Trophoblast cell (in vitro differentiated cells and primary cell): Measurements from ENCODE around the gene SLC12A9.

ENCODE experiments used
- DNase-seq, 2 donors: peaks; one replicate each; pipeline ENCODE4 v3.0.0-alpha.2; 2016
- H2AFZ ChIP-seq: 2 replicates; pipeline ENCODE4 v1.6.1; 2013; ENCODE audit warnings: low read length, moderate library complexity, mild to moderate bottlenecking; ENCODE audit not compliant: insufficient read depth, poor library complexity
- H2AK5ac ChIP-seq: 2 replicates; pipeline ENCODE4 v1.6.1; 2013; ENCODE audit warnings: mild to moderate bottlenecking, low read length
- H2BK120ac ChIP-seq: 2 replicates; pipeline ENCODE4 v1.6.1; 2013; ENCODE audit warnings: low read length, mild to moderate bottlenecking, moderate library complexity; ENCODE audit not compliant: insufficient read depth, poor library complexity
- H2BK12ac ChIP-seq: 2 replicates; pipeline ENCODE4 v1.6.1; 2013; ENCODE audit warnings: mild to moderate bottlenecking, low read length, moderate library complexity
- H2BK5ac ChIP-seq: 2 replicates; pipeline ENCODE4 v1.6.1; 2013; ENCODE audit warnings: low read length, low read depth, moderate library complexity, mild to moderate bottlenecking; ENCODE audit not compliant: poor library complexity
- H3K14ac ChIP-seq: 2 replicates; pipeline ENCODE4 v1.6.1; 2013; ENCODE audit warnings: mild to moderate bottlenecking, low read length
- H3K18ac ChIP-seq: 2 replicates; pipeline ENCODE4 v1.6.1; 2013; ENCODE audit warnings: mild to moderate bottlenecking, low read length
- H3K23ac ChIP-seq: 2 replicates; pipeline ENCODE4 v1.6.1; 2013; ENCODE audit warnings: low read length
- H3K27ac ChIP-seq: 2 replicates; pipeline ENCODE4 v1.5.1; 2013; ENCODE audit warnings: low read depth, mild to moderate bottlenecking, inconsistent platforms, low read length, moderate library complexity
- H3K27me3 ChIP-seq: 2 replicates; pipeline ENCODE4 v1.6.1; 2013; ENCODE audit warnings: inconsistent platforms, mild to moderate bottlenecking, low read length, moderate library complexity; ENCODE audit not compliant: insufficient read depth
- H3K36me3 ChIP-seq, 2 experiments: 1 replicate in 1 of 2; 2 replicates in 1 of 2; pipeline ENCODE4 v1.6.1; 2013; ENCODE audit warnings: low read length in 2 of 2, mild to moderate bottlenecking in 2 of 2, moderate library complexity in 1 of 2; ENCODE audit not compliant: insufficient read depth in 2 of 2, control insufficient read depth in 1 of 2
- H3K4ac ChIP-seq: 2 replicates; pipeline ENCODE4 v1.6.1; 2013; ENCODE audit warnings: low read depth, mild to moderate bottlenecking, low read length, moderate library complexity
- H3K4me1 ChIP-seq, 2 experiments: 1 replicate in 1 of 2; 2 replicates in 1 of 2; pipeline ENCODE4 v1.6.1; 2013; ENCODE audit warnings: low read length in 2 of 2, mild to moderate bottlenecking in 2 of 2, moderate library complexity in 1 of 2; ENCODE audit not compliant: insufficient read depth in 2 of 2, control insufficient read depth in 1 of 2
- H3K4me2 ChIP-seq: 2 replicates; pipeline ENCODE4 v1.6.1; 2013; ENCODE audit warnings: inconsistent platforms, mild to moderate bottlenecking, low read length, moderate library complexity
- H3K4me3 ChIP-seq: 2 replicates; pipeline ENCODE4 v1.5.1; 2013; ENCODE audit warnings: mild to moderate bottlenecking, low read depth, low read length, inconsistent platforms
- H3K79me1 ChIP-seq: one replicate; pipeline ENCODE4 v1.6.1; 2013; ENCODE audit warnings: low read length
- H3K79me2 ChIP-seq: 2 replicates; pipeline ENCODE4 v1.6.1; 2013; ENCODE audit warnings: low read length, mild to moderate bottlenecking; ENCODE audit not compliant: control insufficient read depth, insufficient read depth, poor library complexity
- H3K9ac ChIP-seq: 2 replicates; pipeline ENCODE4 v1.6.1; 2013; ENCODE audit warnings: mild to moderate bottlenecking, low read length
- H3K9me3 ChIP-seq: 2 replicates; pipeline ENCODE4 v1.6.1; 2013; ENCODE audit warnings: low read depth, mild to moderate bottlenecking, control low read depth, inconsistent platforms, low read length; ENCODE audit not compliant: insufficient read depth
- H4K12ac ChIP-seq: 2 replicates; pipeline ENCODE4 v1.6.1; 2013; ENCODE audit warnings: low read depth, mild to moderate bottlenecking, low read length, moderate library complexity
- H4K8ac ChIP-seq: 2 replicates; pipeline ENCODE4 v1.6.1; 2013; ENCODE audit warnings: low read depth, mild to moderate bottlenecking, low read length, moderate library complexity
- H4K91ac ChIP-seq: one replicate; pipeline ENCODE4 v1.6.1; 2013; ENCODE audit warnings: low read depth, mild to moderate bottlenecking, low read length, moderate library complexity
- WGBS: extraction: QIAGEN DNeasy Blood & Tissue Kit; methylation state at CpG from one replicate; pipeline ENCODE4 v1.1.7; 2013; ENCODE audit warnings: missing lambda C conversion rate; ENCODE audit not compliant: insufficient read length, insufficient coverage; ENCODE audit errors: extremely low coverage; 5-methylcytosine and 5-hydroxymethylcytosine counted together

SLC12A9 gene

DNA sequence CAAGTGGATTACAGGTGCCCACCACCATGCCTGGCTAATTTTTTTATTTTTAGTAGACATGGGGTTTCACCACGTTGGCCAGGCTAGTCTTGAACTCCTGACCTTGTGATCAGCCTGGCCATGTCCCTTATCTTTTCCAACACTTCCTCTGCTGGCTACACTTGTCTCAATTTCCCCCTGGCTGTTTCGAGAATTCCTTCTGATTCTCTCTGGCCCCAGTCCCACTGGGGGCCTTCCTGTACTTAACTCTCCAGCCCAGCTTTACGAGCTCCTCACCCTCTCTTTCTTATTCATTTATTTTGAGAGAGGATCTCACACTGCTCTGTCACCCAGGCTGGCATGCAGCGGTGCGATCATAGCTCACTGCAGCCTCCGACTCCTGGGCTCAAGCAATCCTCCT lies 33.7 kb upstream of the SLC12A9 start:
- whole genome bisulfite sequencing = no CpG with 5 or more reads among the region's 6 CpGs

DNA sequence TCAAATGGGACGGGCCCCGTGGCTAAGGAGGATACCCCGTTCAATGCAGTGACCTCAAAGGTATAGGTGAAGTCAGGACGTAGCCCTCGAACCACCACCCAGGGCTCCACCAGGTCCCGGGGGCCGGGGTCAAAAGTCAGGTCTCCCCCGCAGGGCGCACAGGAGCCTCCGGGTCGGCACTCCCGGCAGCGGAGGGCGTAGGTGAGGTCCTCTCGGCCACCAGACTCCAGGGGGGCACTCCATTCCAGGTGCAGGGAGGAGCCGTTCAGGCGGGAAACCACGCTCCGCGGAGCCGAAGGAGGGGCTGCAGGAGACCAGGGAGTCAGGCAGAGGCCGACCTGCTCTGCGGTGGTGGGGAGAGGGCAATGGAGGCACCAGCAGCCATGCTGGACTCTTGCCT lies 32.9 kb upstream of the SLC12A9 start:
- Histone ChIP-seq H3K14ac (no peak overlapping the region), H3K79me1 (peaks cover 3% of the 10 kb centered on the region), H3K4me2 (no peak overlapping the region), H3K4ac (no peak overlapping the region), H2BK12ac (no peak overlapping the region), H3K23ac (no peak overlapping the region), H2BK120ac (no peak overlapping the region), H3K27me3 (no peaks in the 10 kb centered on the region), H4K91ac (no peak overlapping the region), H4K8ac (no peak overlapping the region), H3K9ac (no peak overlapping the region), H2AFZ (no peak overlapping the region), H3K27ac (no peak overlapping the region), H2AK5ac (no peak overlapping the region), H3K18ac (peak overlapping the region; percentile 55), H3K4me1 (peaks cover 0 to under 1% of the 10 kb centered on the region in 2 experiments), H3K79me2 (peaks cover under 1% of the 10 kb centered on the region), H4K12ac (no peak overlapping the region), H3K36me3 (peaks cover 90 to 91% of the 10 kb centered on the region in 2 experiments), H3K9me3 (no peaks in the 10 kb centered on the region), H2BK5ac (no peak overlapping the region), H3K4me3 (no peak overlapping the region)
- no peak for DNase-seq
- WGBS = no CpG with 5 or more reads among the region's 23 CpGs

More for the DNA sequence above, 33.7 kb upstream of the SLC12A9 start:
- H3K79me1 ChIP-seq = peaks cover 4% of the 10 kb centered on the region
- H3K9me3 ChIP-seq = no peaks in the 10 kb centered on the region
- H2AFZ ChIP-seq = no peak overlapping the region
- H3K4me2 ChIP-seq = no peak overlapping the region
- H3K4ac ChIP-seq = no peak overlapping the region
- no peak overlapping the region for H4K12ac ChIP-seq
- H4K8ac ChIP-seq = no peak overlapping the region
- H3K23ac ChIP-seq = no peak overlapping the region
- no peak overlapping the region for H3K18ac ChIP-seq
- no peak overlapping the region for H2BK12ac ChIP-seq
- H3K4me3 ChIP-seq = no peak overlapping the region
- H3K14ac ChIP-seq = no peak overlapping the region
- H3K4me1 ChIP-seq = no peaks in the 10 kb centered on the region
- no peak for DNase-seq
- H3K27me3 ChIP-seq = no peaks in the 10 kb centered on the region
- H3K9ac ChIP-seq = no peak overlapping the region
- no peak overlapping the region for H4K91ac ChIP-seq
- H2AK5ac ChIP-seq = no peak overlapping the region
- H3K36me3 ChIP-seq = peaks cover 89 to 90% of the 10 kb centered on the region in 2 experiments
- no peak overlapping the region for H3K27ac ChIP-seq
- H2BK120ac ChIP-seq = no peak overlapping the region
- no peak overlapping the region for H2BK5ac ChIP-seq
- H3K79me2 ChIP-seq = no peaks in the 10 kb centered on the region

DNA sequence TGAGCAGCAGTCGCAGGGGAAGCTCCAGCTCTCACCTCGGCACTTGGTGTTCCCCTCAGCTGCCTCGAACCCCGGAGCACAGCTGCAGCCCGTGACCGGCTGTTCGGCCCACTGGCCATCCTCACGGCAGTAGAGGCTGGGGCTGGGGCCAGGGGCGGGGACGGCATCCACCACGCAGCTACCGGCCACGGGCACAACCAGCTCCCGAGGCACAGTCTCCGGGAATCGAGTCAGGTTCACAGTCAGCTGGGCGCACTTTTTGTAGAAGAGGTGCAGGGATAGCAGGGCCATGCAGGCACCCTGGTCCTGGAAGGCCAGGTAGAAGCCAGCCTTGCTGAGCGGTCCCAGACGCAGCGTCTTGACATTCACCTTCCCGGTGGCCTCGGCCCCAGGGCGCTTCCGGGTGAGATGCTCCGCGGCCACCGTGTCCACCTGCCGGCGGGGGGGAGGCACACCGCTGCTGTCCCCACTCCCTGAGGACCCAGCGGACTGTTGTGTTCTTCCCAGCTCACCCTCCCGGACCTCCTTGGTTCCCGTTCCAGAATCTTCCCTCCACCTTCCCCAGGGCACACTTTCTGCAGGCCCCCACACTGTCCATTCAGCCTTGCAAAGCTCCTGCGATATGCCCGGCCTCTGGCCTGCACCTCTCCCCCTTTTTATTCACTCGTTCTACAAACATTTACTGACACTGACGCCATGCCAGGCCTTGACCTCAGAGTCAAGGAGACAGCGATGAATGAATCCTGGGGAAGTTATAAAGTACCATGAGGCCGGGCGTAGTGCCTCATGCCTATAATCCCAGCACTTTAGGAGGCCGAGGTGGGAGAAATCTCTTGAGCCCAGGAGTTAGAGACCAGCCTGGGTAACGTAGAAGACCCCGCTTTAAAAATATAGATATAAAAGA lies 30.0 kb upstream of the SLC12A9 start:
- no peak overlapping the region for H4K12ac ChIP-seq
- H3K27me3 ChIP-seq = no peaks in the 10 kb centered on the region
- H2AFZ ChIP-seq = no peak overlapping the region
- H2BK5ac ChIP-seq = no peak overlapping the region
- H4K91ac ChIP-seq = no peak overlapping the region
- no peak overlapping the region for H3K4ac ChIP-seq
- WGBS = no CpG with 5 or more reads among the region's 43 CpGs
- no peak overlapping the region for H2BK12ac ChIP-seq
- H3K27ac ChIP-seq = no peak overlapping the region
- H2BK120ac ChIP-seq = no peak overlapping the region
- no peak overlapping the region for H3K14ac ChIP-seq
- no peak for DNase-seq
- H3K4me2 ChIP-seq = no peak overlapping the region
- no peak overlapping the region for H3K4me3 ChIP-seq
- no peak overlapping the region for H4K8ac ChIP-seq
- no peaks in the 10 kb centered on the region for H3K9me3 ChIP-seq
- peaks cover 10 to 14% of the 10 kb centered on the region in 2 experiments for H3K4me1 ChIP-seq
- peaks cover 24% of the 10 kb centered on the region for H3K79me2 ChIP-seq
- H3K79me1 ChIP-seq = peaks cover 18% of the 10 kb centered on the region
- H3K36me3 ChIP-seq = peaks cover 65 to 69% of the 10 kb centered on the region in 2 experiments
- H3K18ac ChIP-seq = no peak overlapping the region
- H2AK5ac ChIP-seq = no peak overlapping the region
- H3K23ac ChIP-seq = no peak overlapping the region
- no peak overlapping the region for H3K9ac ChIP-seq

GRCh38 chr7:100823140-100823525 lies 29.4 kb upstream of the SLC12A9 start:
- no peak overlapping the region for H3K4ac ChIP-seq
- H4K12ac ChIP-seq = no peak overlapping the region
- H3K36me3 ChIP-seq = peaks cover 61 to 63% of the 10 kb centered on the region in 2 experiments
- H3K4me1 ChIP-seq = peaks cover 10 to 14% of the 10 kb centered on the region in 2 experiments
- H3K14ac ChIP-seq = no peak overlapping the region
- H3K27ac ChIP-seq = no peak overlapping the region
- peaks cover 29% of the 10 kb centered on the region for H3K79me2 ChIP-seq
- H3K4me3 ChIP-seq = no peak overlapping the region
- peaks cover 24% of the 10 kb centered on the region for H3K79me1 ChIP-seq
- no peak overlapping the region for H2BK120ac ChIP-seq
- no peak overlapping the region for H2BK5ac ChIP-seq
- H4K91ac ChIP-seq = no peak overlapping the region
- H3K9ac ChIP-seq = no peak overlapping the region
- H2AFZ ChIP-seq = no peak overlapping the region
- H3K4me2 ChIP-seq = no peak overlapping the region
- H2AK5ac ChIP-seq = no peak overlapping the region
- no peak overlapping the region for H2BK12ac ChIP-seq
- no peaks in the 10 kb centered on the region for H3K27me3 ChIP-seq
- H3K18ac ChIP-seq = peak overlapping the region; percentile 11
- WGBS = no CpG with 5 or more reads among the region's 7 CpGs
- no peak for DNase-seq
- H4K8ac ChIP-seq = no peak overlapping the region
- no peak overlapping the region for H3K23ac ChIP-seq
- H3K9me3 ChIP-seq = no peaks in the 10 kb centered on the region
